ENCODE data around the gene NCKIPSD.

NCKIPSD gene

GRCh38 chr3:48641396-48641795, 44.3 kb downstream of the NCKIPSD start:
- no peak for TF ChIP-seq CTCF (IDR thresholded peaks at IDR 0.05)

GRCh38 chr3:48639944-48640606, 45.6 kb downstream of the NCKIPSD start:
- TF ChIP-seq CTCF (IDR thresholded peaks at IDR 0.05) = no peak

DNA sequence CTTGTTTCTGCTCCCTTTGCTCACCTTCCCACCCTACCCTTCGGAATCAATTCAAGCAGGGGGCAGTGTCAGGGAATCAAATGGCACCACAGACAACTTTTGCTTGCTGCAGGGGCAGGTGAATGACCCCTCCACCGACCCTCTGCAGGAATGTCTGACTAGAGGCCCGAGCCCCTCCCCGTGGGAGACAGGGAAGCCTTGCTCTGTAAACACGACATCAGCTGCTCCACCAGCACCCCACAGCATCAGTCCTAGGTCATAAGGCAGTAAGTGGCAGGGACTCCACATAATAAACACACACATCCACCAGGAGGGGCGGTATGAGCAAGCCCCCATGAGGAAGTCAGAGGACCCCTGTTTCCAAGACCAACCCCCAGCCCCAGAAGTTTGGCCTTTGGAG, 48.4 kb downstream of the NCKIPSD start:
- no peak for TF ChIP-seq CTCF (IDR thresholded peaks at IDR 0.05)

DNA sequence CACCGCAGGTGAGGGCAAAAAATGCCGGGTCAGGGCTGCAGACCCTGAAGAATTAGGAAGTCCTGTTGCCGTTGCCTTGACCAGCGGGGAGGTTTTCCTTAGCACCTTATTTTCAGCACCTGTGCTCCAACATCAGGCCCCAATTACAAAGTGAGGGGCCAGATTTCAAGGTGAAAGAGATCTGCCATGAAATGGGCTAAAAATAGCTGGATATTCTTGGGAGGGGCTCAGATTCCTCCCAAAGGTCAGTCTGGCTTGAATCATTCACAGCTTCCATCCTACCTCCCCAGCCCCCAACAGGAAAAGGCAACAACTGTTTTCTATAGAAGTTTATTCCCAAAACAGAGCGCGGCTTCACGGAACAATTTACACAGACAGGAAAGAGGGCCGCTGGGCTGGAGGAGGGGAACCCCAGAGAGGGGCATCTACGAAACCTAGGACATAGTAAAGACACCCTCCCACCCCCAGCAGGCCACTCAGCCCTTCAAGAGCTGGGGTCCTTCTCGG, 49.5 kb downstream of the NCKIPSD start:
- no peak for TF ChIP-seq CTCF (IDR thresholded peaks at IDR 0.05)

GRCh38 chr3:48635222-48636021, 50.3 kb downstream of the NCKIPSD start, which contains the start of gene SLC26A6:
TSS of gene SLC26A6 (minus strand) at chr3:48635461. CDS start at chr3:48635393, 68 bp downstream.
- peak; percentile 72 for TF ChIP-seq CTCF (IDR thresholded peaks at IDR 0.05)

DNA sequence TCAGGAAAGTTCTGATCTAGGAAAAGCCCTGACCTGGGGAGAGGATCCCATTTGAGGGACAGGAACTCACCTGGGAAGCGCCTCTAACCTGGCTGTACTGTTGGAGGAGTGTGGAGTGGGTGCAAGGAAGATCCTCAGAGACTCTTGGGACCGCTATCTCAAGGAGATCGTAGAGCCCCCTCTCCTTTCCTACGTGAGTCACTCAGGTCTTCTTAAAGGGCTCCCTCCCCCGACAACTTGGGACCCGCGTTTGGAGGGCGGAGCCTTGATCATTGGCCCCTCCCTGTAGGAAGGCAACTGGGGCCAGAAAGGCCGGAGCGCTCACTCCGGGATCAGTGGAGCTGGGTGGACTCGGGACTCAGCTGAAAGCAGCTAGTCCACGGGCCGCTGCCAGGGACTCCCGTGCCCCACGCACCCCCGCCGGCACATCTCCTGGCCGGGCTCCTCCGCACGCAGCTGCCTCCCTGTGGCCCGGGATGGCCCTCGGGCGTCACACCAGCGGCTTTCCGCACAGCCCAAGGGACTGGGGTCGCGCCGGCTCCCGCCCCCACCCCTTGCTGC, 51.0 kb downstream of the NCKIPSD start:
- no peak for TF ChIP-seq CTCF (IDR thresholded peaks at IDR 0.05)

- no peak for TF ChIP-seq CTCF (IDR thresholded peaks at IDR 0.05)
These were observed 52.0 kb downstream of the NCKIPSD start for GRCh38 chr3:48633743-48634142.
